Panc1 (cell line): ENCODE data around the gene KCNN3. TPM values are rescaled to one million over a fixed set of nuclear protein-coding genes. Genes with fewer than 3 reads are reported as not detected.

Experiments used
- ATAC-seq: fragments of 200-7000 bp; cut with Tn5 transposase; 2 replicates; pipeline ENCODE4 v1.9.1; 2020; ENCODE audit warnings: mild to moderate bottlenecking, moderate library complexity
- BruUV-seq: library from RNA; stranded (reverse); fragments of 400-500 nt; replicated peaks from 2 replicates; lab custom pipeline; 2021; lab: Mats Ljungman, UMichigan
- CTCF ChIA-PET: fragments of 300-600 bp; sonication (Branson Sonifier 250); formaldehyde crosslinking; loops from one replicate; lab custom pipeline; 2022; ENCODE audit warnings: antibody characterized with exemption; lab: Charles Lee
- POLR2A ChIA-PET: fragments of 300-600 bp; sonication (Branson Sonifier 250); formaldehyde crosslinking; loops from one replicate; lab custom pipeline; 2022; ENCODE audit warnings: antibody characterized with exemption; lab: Charles Lee
- DNase-seq: peaks from one replicate; pipeline ENCODE4 v3.0.0-alpha.2; 2010; ENCODE audit warnings: low read depth, low spot score
- H3K27ac ChIP-seq: 2 replicates; pipeline ENCODE4 v1.5.1; 2011; ENCODE audit warnings: mild to moderate bottlenecking, low read length, inconsistent platforms
- H3K27me3 ChIP-seq: fragments of 200-500 bp; sonication (Bioruptor generic); 2 replicates; pipeline ENCODE4 v1.6.0; 2014; ENCODE audit warnings: low read length, inconsistent platforms; ENCODE audit not compliant: control insufficient read depth, insufficient read depth
- H3K36me3 ChIP-seq: fragments of 200-500 bp; sonication (Bioruptor generic); 2 replicates; pipeline ENCODE4 v1.5.1; 2014; ENCODE audit warnings: inconsistent platforms, mild to moderate bottlenecking, low read length, moderate library complexity; ENCODE audit not compliant: control insufficient read depth, insufficient read depth
- H3K4me1 ChIP-seq: 2 replicates; pipeline ENCODE4 v1.5.1; 2011; ENCODE audit warnings: inconsistent platforms, mild to moderate bottlenecking, low read length, moderate library complexity; ENCODE audit not compliant: control insufficient read depth, insufficient read depth
- H3K4me3 ChIP-seq, 2 experiments: 2 replicates each; pipeline ENCODE4 v1.5.1; 2011 to 2012; ENCODE audit warnings: low read depth in 2 of 2, low read length in 2 of 2, mild to moderate bottlenecking in 2 of 2, inconsistent platforms in 1 of 2, moderate library complexity in 1 of 2
- H3K9me3 ChIP-seq: fragments of 200-500 bp; sonication (Bioruptor generic); 2 replicates; pipeline ENCODE4 v1.5.1; 2014; ENCODE audit warnings: low read depth, mild to moderate bottlenecking, inconsistent platforms, low read length, moderate library complexity; ENCODE audit not compliant: control insufficient read depth, insufficient read depth
- POLR2AphosphoS5 ChIP-seq: IDR thresholded peaks from 2 replicates; pipeline ENCODE4 v1.6.1; 2012; ENCODE audit warnings: mild to moderate bottlenecking, low read depth, low read length, moderate library complexity
- SIN3A ChIP-seq: IDR thresholded peaks from 2 replicates; pipeline ENCODE4 v1.6.1; 2012; ENCODE audit warnings: low read depth, mild to moderate bottlenecking, low read length, moderate library complexity, borderline replicate concordance; ENCODE audit not compliant: insufficient read depth
- TCF7L2 ChIP-seq: IDR thresholded peaks from 2 replicates; pipeline ENCODE4 v1.6.1; 2011; ENCODE audit warnings: mild to moderate bottlenecking, low read depth, low read length, inconsistent platforms
- in situ Hi-C: cut with HindIII; loops from 2 replicates; pipeline ENCODE4 v1.10.0; 2016; ENCODE audit warnings: low sequenced_read_pairs, low pct_unique_long_range_greater_than_20kb
- intact Hi-C: fragments of 100-400 bp; cut with micrococcal nuclease; formaldehyde crosslinking; loops from one replicate; pipeline ENCODE4 v1.10.0; 2022; ENCODE audit not compliant: unreplicated experiment
- total RNA-seq: library from RNA; stranded (reverse); gene quantifications from one replicate; pipeline ENCODE4 v1.2.1, GENCODE V29; 2021; ENCODE audit not compliant: unreplicated experiment
- TF ChIP-seq, protein P1 (sequence below), 2 experiments: IDR thresholded peaks; 2 replicates each; pipeline ENCODE4 v1.6.1; 2011 to 2012; ENCODE audit warnings: low read depth in 2 of 2, control low read depth in 1 of 2, low read length in 1 of 2, mild to moderate bottlenecking in 1 of 2, moderate library complexity in 1 of 2; ENCODE audit not compliant: insufficient read depth in 1 of 2
- TF ChIP-seq, protein P2 (sequence below): fragments of 450-650 bp; IDR thresholded peaks from 2 replicates; pipeline ENCODE4 v1.5.1; 2017; ENCODE audit warnings: mild to moderate bottlenecking

KCNN3 gene
- total RNA-seq, 1 experiment from 2014 or later, result 0.05 TPM

DNA sequence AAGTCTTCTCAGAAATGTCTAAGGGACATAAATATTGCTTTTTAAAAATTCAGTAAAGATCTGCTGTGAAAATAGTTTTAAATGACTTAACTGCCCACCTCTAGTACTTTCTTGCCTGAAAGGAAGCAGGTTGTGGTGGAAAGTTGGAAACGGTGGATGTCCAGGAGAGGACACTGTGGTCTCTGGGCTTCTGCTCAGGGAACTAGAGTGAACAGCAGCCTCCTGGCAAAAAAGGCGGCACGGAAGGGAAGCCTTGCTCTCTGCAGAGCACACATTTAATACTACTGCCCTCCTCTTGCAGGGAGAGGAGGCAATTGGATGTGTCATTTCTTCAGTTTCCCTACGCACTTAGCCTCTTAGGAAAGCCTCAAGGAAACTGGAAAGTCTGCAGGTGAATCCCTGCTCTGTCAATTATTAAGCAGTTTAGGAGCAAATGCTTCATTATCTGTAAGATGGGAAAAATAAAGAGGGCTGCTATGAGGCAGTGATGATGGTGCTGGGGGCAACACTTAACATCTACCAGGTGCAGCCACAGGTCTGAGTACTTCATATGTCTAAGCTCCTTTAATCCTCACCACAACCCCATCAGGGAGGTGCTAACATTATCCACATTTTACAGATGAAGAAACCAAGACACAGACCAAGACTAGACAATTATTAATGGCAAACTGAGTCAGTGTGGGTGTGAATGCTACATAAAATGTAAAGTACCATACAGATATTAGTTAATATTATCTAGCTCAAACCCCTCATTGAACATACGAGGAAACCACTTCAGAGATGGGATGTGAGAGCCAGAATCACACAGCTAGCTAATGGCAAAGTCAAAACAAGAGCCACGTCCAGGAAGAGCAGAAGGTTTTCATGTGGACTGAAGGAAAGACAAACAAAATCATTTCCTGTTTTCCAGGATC, 153.2 kb downstream of the KCNN3 start:
- ChIA-PET POLR2A (no interaction called here), CTCF (interaction anchor here (0.5 kb wide), 1 partner anchor 792 kb away, joined by 5 read pairs; no protein-coding TSS in a partner anchor)
- ATAC-seq (no peak), DNase-seq (no peak)
- no peaks in the 10 kb centered on the region for H3K27me3 ChIP-seq
- intact Hi-C loops, result no loop called here
- BruUV-seq, result no TSS peak
- H3K4me3 ChIP-seq, result no peak overlapping the region
- H3K9me3 ChIP-seq, result no peaks in the 10 kb centered on the region
- no peaks in the 10 kb centered on the region for H3K36me3 ChIP-seq
- TF ChIP-seq, protein P1, sequence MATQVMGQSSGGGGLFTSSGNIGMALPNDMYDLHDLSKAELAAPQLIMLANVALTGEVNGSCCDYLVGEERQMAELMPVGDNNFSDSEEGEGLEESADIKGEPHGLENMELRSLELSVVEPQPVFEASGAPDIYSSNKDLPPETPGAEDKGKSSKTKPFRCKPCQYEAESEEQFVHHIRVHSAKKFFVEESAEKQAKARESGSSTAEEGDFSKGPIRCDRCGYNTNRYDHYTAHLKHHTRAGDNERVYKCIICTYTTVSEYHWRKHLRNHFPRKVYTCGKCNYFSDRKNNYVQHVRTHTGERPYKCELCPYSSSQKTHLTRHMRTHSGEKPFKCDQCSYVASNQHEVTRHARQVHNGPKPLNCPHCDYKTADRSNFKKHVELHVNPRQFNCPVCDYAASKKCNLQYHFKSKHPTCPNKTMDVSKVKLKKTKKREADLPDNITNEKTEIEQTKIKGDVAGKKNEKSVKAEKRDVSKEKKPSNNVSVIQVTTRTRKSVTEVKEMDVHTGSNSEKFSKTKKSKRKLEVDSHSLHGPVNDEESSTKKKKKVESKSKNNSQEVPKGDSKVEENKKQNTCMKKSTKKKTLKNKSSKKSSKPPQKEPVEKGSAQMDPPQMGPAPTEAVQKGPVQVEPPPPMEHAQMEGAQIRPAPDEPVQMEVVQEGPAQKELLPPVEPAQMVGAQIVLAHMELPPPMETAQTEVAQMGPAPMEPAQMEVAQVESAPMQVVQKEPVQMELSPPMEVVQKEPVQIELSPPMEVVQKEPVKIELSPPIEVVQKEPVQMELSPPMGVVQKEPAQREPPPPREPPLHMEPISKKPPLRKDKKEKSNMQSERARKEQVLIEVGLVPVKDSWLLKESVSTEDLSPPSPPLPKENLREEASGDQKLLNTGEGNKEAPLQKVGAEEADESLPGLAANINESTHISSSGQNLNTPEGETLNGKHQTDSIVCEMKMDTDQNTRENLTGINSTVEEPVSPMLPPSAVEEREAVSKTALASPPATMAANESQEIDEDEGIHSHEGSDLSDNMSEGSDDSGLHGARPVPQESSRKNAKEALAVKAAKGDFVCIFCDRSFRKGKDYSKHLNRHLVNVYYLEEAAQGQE (IDR thresholded peaks at IDR 0.05; ENCODE audit: insufficient read depth in 1 of 2, low read depth in 2 of 2, low read length in 1 of 2), result no peak
- TF ChIP-seq SIN3A (no peak), POLR2AphosphoS5 (no peak), TCF7L2 (no peak)
- TF ChIP-seq, protein P2, sequence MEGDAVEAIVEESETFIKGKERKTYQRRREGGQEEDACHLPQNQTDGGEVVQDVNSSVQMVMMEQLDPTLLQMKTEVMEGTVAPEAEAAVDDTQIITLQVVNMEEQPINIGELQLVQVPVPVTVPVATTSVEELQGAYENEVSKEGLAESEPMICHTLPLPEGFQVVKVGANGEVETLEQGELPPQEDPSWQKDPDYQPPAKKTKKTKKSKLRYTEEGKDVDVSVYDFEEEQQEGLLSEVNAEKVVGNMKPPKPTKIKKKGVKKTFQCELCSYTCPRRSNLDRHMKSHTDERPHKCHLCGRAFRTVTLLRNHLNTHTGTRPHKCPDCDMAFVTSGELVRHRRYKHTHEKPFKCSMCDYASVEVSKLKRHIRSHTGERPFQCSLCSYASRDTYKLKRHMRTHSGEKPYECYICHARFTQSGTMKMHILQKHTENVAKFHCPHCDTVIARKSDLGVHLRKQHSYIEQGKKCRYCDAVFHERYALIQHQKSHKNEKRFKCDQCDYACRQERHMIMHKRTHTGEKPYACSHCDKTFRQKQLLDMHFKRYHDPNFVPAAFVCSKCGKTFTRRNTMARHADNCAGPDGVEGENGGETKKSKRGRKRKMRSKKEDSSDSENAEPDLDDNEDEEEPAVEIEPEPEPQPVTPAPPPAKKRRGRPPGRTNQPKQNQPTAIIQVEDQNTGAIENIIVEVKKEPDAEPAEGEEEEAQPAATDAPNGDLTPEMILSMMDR, result no peak
- no peaks in the 10 kb centered on the region for H3K4me1 ChIP-seq
- in situ Hi-C loops, result no loop called here
- no peak overlapping the region for H3K27ac ChIP-seq

DNA sequence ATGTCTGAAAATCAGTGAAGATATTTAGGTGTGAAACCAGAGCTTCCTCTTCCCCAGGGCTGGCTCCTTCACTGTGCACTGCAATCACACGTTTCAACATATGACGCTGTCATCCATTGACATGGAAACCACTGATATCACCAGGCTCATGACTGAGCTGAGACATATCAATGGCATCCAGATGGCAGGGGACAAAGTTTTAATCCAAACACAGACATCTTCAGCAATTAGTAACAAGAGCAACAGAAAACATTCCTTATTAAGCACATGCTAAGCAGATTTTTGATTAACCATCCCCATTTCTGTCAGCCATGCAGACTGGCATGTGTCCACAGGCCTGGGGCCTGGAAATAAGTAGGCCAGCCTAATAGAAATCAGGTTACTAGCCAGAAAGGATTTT, 154.1 kb downstream of the KCNN3 start:
- in situ Hi-C loops, result no loop called here
- POLR2A ChIA-PET, result no interaction called here
- no peak for ATAC-seq

More for the DNA sequence above, 154.1 kb downstream of the KCNN3 start:
- H3K9me3 ChIP-seq, result no peaks in the 10 kb centered on the region
- no peaks in the 10 kb centered on the region for H3K4me1 ChIP-seq
- intact Hi-C loops, result no loop called here
- no TSS peak for BruUV-seq
- TF ChIP-seq SIN3A (no peak), POLR2AphosphoS5 (no peak), TCF7L2 (no peak)
- TF ChIP-seq, protein P1 (IDR thresholded peaks at IDR 0.05; ENCODE audit: insufficient read depth in 1 of 2, low read depth in 2 of 2, low read length in 1 of 2), result no peak
- TF ChIP-seq, protein P2, result no peak
- CTCF ChIA-PET, result interaction anchor here (0.5 kb wide), 1 partner anchor 791 kb away, joined by 5 read pairs; no protein-coding TSS in a partner anchor
- H3K27me3 ChIP-seq, result no peaks in the 10 kb centered on the region
- no peak overlapping the region for H3K4me3 ChIP-seq
- DNase-seq, result no peak
- H3K27ac ChIP-seq, result no peak overlapping the region
- H3K36me3 ChIP-seq, result no peaks in the 10 kb centered on the region
